IPS-20b (cell line): Measurements from ENCODE around the gene RNF180.

ENCODE experiments used
- H3K27ac ChIP-seq: one replicate; pipeline ENCODE4 v1.5.1; 2013; ENCODE audit warnings: low read length
- H3K27me3 ChIP-seq: 2 replicates; pipeline ENCODE4 v1.6.1; 2013; ENCODE audit warnings: mild to moderate bottlenecking, low read length, inconsistent platforms; ENCODE audit not compliant: insufficient read depth
- H3K36me3 ChIP-seq: 2 replicates; pipeline ENCODE4 v1.6.1; 2013; ENCODE audit warnings: low read depth, mild to moderate bottlenecking, inconsistent platforms, low read length, moderate library complexity; ENCODE audit not compliant: insufficient read depth
- H3K4me1 ChIP-seq: 2 replicates; pipeline ENCODE4 v1.6.1; 2013; ENCODE audit warnings: mild to moderate bottlenecking, control low read depth, inconsistent platforms, low read length, moderate library complexity; ENCODE audit not compliant: insufficient read depth
- H3K4me3 ChIP-seq: 2 replicates; pipeline ENCODE4 v1.5.1; 2013; ENCODE audit warnings: mild to moderate bottlenecking, low read length, inconsistent platforms
- H3K9ac ChIP-seq: 2 replicates; pipeline ENCODE4 v1.6.1; 2013; ENCODE audit warnings: low read depth, mild to moderate bottlenecking, inconsistent platforms, low read length, moderate library complexity
- H3K9me3 ChIP-seq: 2 replicates; pipeline ENCODE4 v1.6.1; 2013; ENCODE audit warnings: mild to moderate bottlenecking, low read depth, low read length, inconsistent platforms; ENCODE audit not compliant: insufficient read depth

The RNF180 gene

DNA sequence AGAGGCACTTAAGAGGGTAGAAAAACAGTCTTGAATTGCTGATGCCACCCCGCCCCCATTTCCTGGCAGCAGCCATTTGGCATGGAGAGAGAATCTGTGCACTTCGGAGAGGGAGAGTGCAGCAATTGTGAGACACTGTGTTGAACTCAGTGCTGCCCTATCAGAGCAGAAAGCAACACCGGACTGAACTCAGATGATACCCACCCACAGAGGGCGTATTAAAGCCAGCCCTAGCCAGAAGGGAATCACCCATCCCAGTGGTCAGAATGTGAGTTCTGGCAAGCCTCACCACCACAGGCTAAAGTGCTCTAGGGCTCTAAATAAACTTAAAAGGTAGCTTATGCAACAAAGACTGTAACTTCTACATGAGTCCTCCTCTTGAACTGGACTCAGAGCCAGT is 251.7 kb downstream of the RNF180 start:
- H3K27ac ChIP-seq = no peak overlapping the region
- H3K4me1 ChIP-seq = no peaks in the 10 kb centered on the region
- no peak overlapping the region for H3K9ac ChIP-seq
- no peaks in the 10 kb centered on the region for H3K9me3 ChIP-seq
- no peak overlapping the region for H3K4me3 ChIP-seq
- H3K27me3 ChIP-seq = no peaks in the 10 kb centered on the region
- H3K36me3 ChIP-seq = no peaks in the 10 kb centered on the region

- Histone ChIP-seq H3K27me3 (no peaks in the 10 kb centered on the region), H3K4me1 (no peaks in the 10 kb centered on the region), H3K36me3 (no peaks in the 10 kb centered on the region), H3K9me3 (no peaks in the 10 kb centered on the region), H3K4me3 (no peak overlapping the region), H3K9ac (no peak overlapping the region), H3K27ac (no peak overlapping the region)
Measured at GRCh38 chr5:64418013-64418412, 252.4 kb downstream of the RNF180 start.
